IMR-90 (cell line): ENCODE results near the gene NUDT6. TPM values are rescaled to one million over a fixed set of nuclear protein-coding genes. Genes with fewer than 3 reads are reported as not detected.

ENCODE experiments used
- ATAC-seq: fragments of 200-7000 bp; cut with Tn5 transposase; 2 replicates; pipeline ENCODE4 v1.9.1; 2020; ENCODE audit warnings: low read depth, mild to moderate bottlenecking, moderate library complexity
- BruUV-seq: library from RNA; stranded (reverse); fragments of 400-500 nt; replicated peaks from 2 replicates; lab custom pipeline; 2021; lab: Mats Ljungman, UMichigan
- CTCF ChIA-PET: fragments of 300-600 bp; formaldehyde crosslinking; extraction: SDS; loops from one replicate; lab custom pipeline; 2021; ENCODE audit warnings: antibody characterized with exemption; lab: Yijun Ruan, JAX
- POLR2A ChIA-PET: fragments of 300-600 bp; sonication (Branson Sonifier 250); formaldehyde crosslinking; loops from one replicate; lab custom pipeline; 2022; ENCODE audit warnings: antibody characterized with exemption; ENCODE audit not compliant: unreplicated experiment; lab: Charles Lee
- DNase-seq: peaks from one replicate; pipeline ENCODE4 v3.0.0; 2013
- H2AFZ ChIP-seq: replicated peaks from 2 replicates; pipeline ENCODE3; 2013; ENCODE audit warnings: low read length, mild to moderate bottlenecking; ENCODE audit not compliant: poor library complexity
- H2AK5ac ChIP-seq: 2 replicates; pipeline ENCODE4 v1.6.1; 2013; ENCODE audit warnings: low read depth, low read length, inconsistent platforms
- H2AK9ac ChIP-seq: replicated peaks from 2 replicates; pipeline ENCODE3; 2013; ENCODE audit warnings: mild to moderate bottlenecking, low read depth, low read length, moderate library complexity; ENCODE audit not compliant: poor library complexity
- H2BK120ac ChIP-seq: 2 replicates; pipeline ENCODE4 v1.6.1; 2013; ENCODE audit warnings: low read depth, low read length, inconsistent platforms
- H2BK15ac ChIP-seq: 3 replicates; pipeline ENCODE4 v1.6.1; 2013; ENCODE audit warnings: low read depth, low read length, inconsistent platforms
- H2BK20ac ChIP-seq: 2 replicates; pipeline ENCODE4 v1.6.1; 2013; ENCODE audit warnings: low read depth, mild to moderate bottlenecking, inconsistent platforms, low read length, moderate library complexity
- H2BK5ac ChIP-seq: 2 replicates; pipeline ENCODE4 v1.6.1; 2013; ENCODE audit warnings: mild to moderate bottlenecking, low read depth, low read length, inconsistent platforms; ENCODE audit not compliant: poor library complexity, severe bottlenecking
- H3K14ac ChIP-seq: replicated peaks from 2 replicates; pipeline ENCODE4 v1.6.1; 2013; ENCODE audit warnings: low read depth, low read length, inconsistent platforms
- H3K18ac ChIP-seq: 2 replicates; pipeline ENCODE4 v1.6.1; 2013; ENCODE audit warnings: low read depth, low read length, control low read depth
- H3K23ac ChIP-seq: 2 replicates; pipeline ENCODE4 v1.6.1; 2013; ENCODE audit warnings: low read depth, low read length, inconsistent platforms
- H3K27ac ChIP-seq: 2 replicates; pipeline ENCODE4 v1.5.1; 2013; ENCODE audit warnings: mild to moderate bottlenecking, control low read depth, low read length; ENCODE audit not compliant: insufficient read depth
- H3K27me3 ChIP-seq: 2 replicates; pipeline ENCODE4 v1.6.1; 2013; ENCODE audit warnings: low read length; ENCODE audit not compliant: control insufficient read depth, insufficient read depth
- H3K36me3 ChIP-seq: 2 replicates; pipeline ENCODE4 v1.6.1; 2013; ENCODE audit warnings: low read length, mixed read lengths; ENCODE audit not compliant: control insufficient read depth, insufficient read depth
- H3K4ac ChIP-seq: 2 replicates; pipeline ENCODE4 v1.6.1; 2013; ENCODE audit warnings: low read depth, low read length, inconsistent platforms
- H3K4me1 ChIP-seq: 2 replicates; pipeline ENCODE4 v1.6.1; 2013; ENCODE audit warnings: low read length, mixed read lengths; ENCODE audit not compliant: control insufficient read depth, insufficient read depth
- H3K4me2 ChIP-seq: 2 replicates; pipeline ENCODE4 v1.6.1; 2013; ENCODE audit warnings: low read depth, mild to moderate bottlenecking, control low read depth, low read length, moderate library complexity
- H3K4me3 ChIP-seq: 2 replicates; pipeline ENCODE4 v1.5.1; 2013; ENCODE audit warnings: low read depth, mild to moderate bottlenecking, control low read depth, low read length, moderate library complexity; ENCODE audit not compliant: insufficient read depth
- H3K56ac ChIP-seq: 2 replicates; pipeline ENCODE4 v1.6.1; 2013; ENCODE audit warnings: low read length, inconsistent platforms; ENCODE audit not compliant: insufficient read depth; ENCODE audit errors: extremely low read depth
- H3K79me1 ChIP-seq, 2 experiments: 2 replicates each; pipeline ENCODE4 v1.6.1; 2013; ENCODE audit warnings: low read length in 2 of 2, inconsistent platforms in 1 of 2, low read depth in 1 of 2
- H3K9ac ChIP-seq: 2 replicates; pipeline ENCODE4 v1.6.1; 2013; ENCODE audit warnings: low read depth, low read length, control low read depth
- H3K9me1 ChIP-seq: 2 replicates; pipeline ENCODE4 v1.6.1; 2013; ENCODE audit warnings: low read length, inconsistent platforms; ENCODE audit not compliant: insufficient read depth
- H3K9me3 ChIP-seq: 2 replicates; pipeline ENCODE4 v1.6.1; 2013; ENCODE audit warnings: low read length; ENCODE audit not compliant: control insufficient read depth, insufficient read depth
- H4K20me1 ChIP-seq: 2 replicates; pipeline ENCODE4 v1.6.1; 2013; ENCODE audit warnings: low read length, inconsistent platforms; ENCODE audit not compliant: insufficient read depth
- H4K5ac ChIP-seq: 2 replicates; pipeline ENCODE4 v1.6.1; 2013; ENCODE audit warnings: mild to moderate bottlenecking, low read depth, low read length, control low read depth
- H4K8ac ChIP-seq, 2 experiments: 2 replicates each; pipeline ENCODE4 v1.6.1; 2013; ENCODE audit warnings: low read depth in 2 of 2, low read length in 2 of 2, control low read depth in 1 of 2, inconsistent platforms in 1 of 2
- H4K91ac ChIP-seq: 2 replicates; pipeline ENCODE4 v1.6.1; 2013; ENCODE audit warnings: low read depth, low read length, inconsistent platforms; ENCODE audit not compliant: insufficient read depth
- BHLHE40 ChIP-seq: fragments of 150-350 bp; IDR thresholded peaks from 2 replicates; pipeline ENCODE4 v1.6.1; 2016; ENCODE audit warnings: mild to moderate bottlenecking, low read depth, low read length
- CEBPB ChIP-seq: IDR thresholded peaks from 2 replicates; pipeline ENCODE4 v1.6.1; 2012; ENCODE audit warnings: low read depth, low read length, improper control_type of control experiment
- CHD1 ChIP-seq: IDR thresholded peaks from 2 replicates; pipeline ENCODE4 v1.6.1; 2012; ENCODE audit warnings: low read depth, low read length, improper control_type of control experiment
- ELK1 ChIP-seq: fragments of 150-350 bp; IDR thresholded peaks from 2 replicates; pipeline ENCODE4 v1.6.1; 2016; ENCODE audit warnings: low read depth, mild to moderate bottlenecking, low read length, moderate library complexity, borderline replicate concordance
- FOS ChIP-seq: fragments of 150-350 bp; IDR thresholded peaks from 2 replicates; pipeline ENCODE4 v1.6.1; 2016; ENCODE audit warnings: low read depth, low read length
- MAFK ChIP-seq: IDR thresholded peaks from 2 replicates; pipeline ENCODE4 v1.6.1; 2012; ENCODE audit warnings: low read depth, low read length, improper control_type of control experiment
- MAZ ChIP-seq: IDR thresholded peaks from 2 replicates; pipeline ENCODE4 v1.6.1; 2012; ENCODE audit warnings: low read depth, mild to moderate bottlenecking, low read length, improper control_type of control experiment, moderate library complexity, borderline replicate concordance
- MXI1 ChIP-seq: IDR thresholded peaks from 2 replicates; pipeline ENCODE4 v1.6.1; 2012; ENCODE audit warnings: low read depth, mild to moderate bottlenecking, low read length, moderate library complexity, borderline replicate concordance
- NFE2L2 ChIP-seq: fragments of 150-350 bp; IDR thresholded peaks from 2 replicates; pipeline ENCODE4 v1.6.1; 2016; ENCODE audit warnings: low read depth, mild to moderate bottlenecking, low read length
- POLR2A ChIP-seq: IDR thresholded peaks from 2 replicates; pipeline ENCODE4 v1.6.1; 2012; ENCODE audit warnings: mild to moderate bottlenecking, low read depth, low read length
- RAD21 ChIP-seq: IDR thresholded peaks from 2 replicates; pipeline ENCODE4 v1.6.1; 2012; ENCODE audit warnings: low read length, improper control_type of control experiment
- RCOR1 ChIP-seq: IDR thresholded peaks from 2 replicates; pipeline ENCODE4 v1.6.1; 2012; ENCODE audit warnings: mild to moderate bottlenecking, low read length, improper control_type of control experiment; ENCODE audit not compliant: insufficient replicate concordance
- RFX5 ChIP-seq: IDR thresholded peaks from 2 replicates; pipeline ENCODE4 v1.8.0; 2012; ENCODE audit warnings: low read depth, mild to moderate bottlenecking, low read length, moderate library complexity
- SMC3 ChIP-seq: fragments of 150-350 bp; IDR thresholded peaks from 2 replicates; pipeline ENCODE4 v1.6.1; 2016; ENCODE audit warnings: low read depth, mild to moderate bottlenecking, antibody characterized with exemption, low read length, moderate library complexity
- WGBS, 2 experiments: methylation state at CpG; one replicate each; pipeline versions ENCODE4 v1.1.5 to v1.1.7; 2013; ENCODE audit warnings: missing lambda C conversion rate in 2 of 2; ENCODE audit not compliant: insufficient read length in 1 of 2; ENCODE audit errors: extremely low coverage in 2 of 2; 5-methylcytosine and 5-hydroxymethylcytosine counted together
- dilution Hi-C: fragments of 300-500 bp; cut with HindIII; formaldehyde crosslinking; loops from one replicate; pipeline ENCODE4 v1.14.3; 2018; ENCODE audit warnings: low sequenced_read_pairs; ENCODE audit not compliant: unreplicated experiment
- in situ Hi-C: fragments of 300-500 bp; cut with MboI; formaldehyde crosslinking; loops from 3 replicates; pipeline ENCODE4 v1.14.3; 2019; ENCODE audit warnings: low sequenced_read_pairs, inconsistent platforms, mixed read lengths
- intact Hi-C: fragments of 100-400 bp; cut with micrococcal nuclease; formaldehyde crosslinking; loops from 2 replicates; pipeline ENCODE4 v1.10.0; 2022
- polyA plus RNA-seq, 3 experiments: library from polyadenylated mRNA; depleted of rRNA; stranded (reverse); fragments of >200 nt; gene quantifications; 2 replicates each; pipeline ENCODE4 v1.2.3, GENCODE V29; 2012; ENCODE audit warnings: low replicate concordance in 1 of 3
- total RNA-seq: library from RNA; depleted of rRNA; stranded (reverse); fragments of >200 nt; gene quantifications from 2 replicates; pipeline ENCODE4 v1.2.3, GENCODE V29; 2012
- TF ChIP-seq, protein P1 (sequence below): conservative IDR thresholded peaks from 2 replicates; pipeline ENCODE4 v1.5.1; 2012; ENCODE audit warnings: mild to moderate bottlenecking, low read depth, low read length, improper control_type of control experiment
- TF ChIP-seq, protein P2 (sequence below): fragments of 150-350 bp; IDR thresholded peaks from 2 replicates; pipeline ENCODE4 v1.6.1; 2017; ENCODE audit warnings: mild to moderate bottlenecking, antibody characterized with exemption, low read length, low read depth

The NUDT6 gene
- total and polyA plus RNA-seq, 2 of the 4 experiments (the other 2 are of a cell fraction): 2.7 to 4.8 TPM

DNA sequence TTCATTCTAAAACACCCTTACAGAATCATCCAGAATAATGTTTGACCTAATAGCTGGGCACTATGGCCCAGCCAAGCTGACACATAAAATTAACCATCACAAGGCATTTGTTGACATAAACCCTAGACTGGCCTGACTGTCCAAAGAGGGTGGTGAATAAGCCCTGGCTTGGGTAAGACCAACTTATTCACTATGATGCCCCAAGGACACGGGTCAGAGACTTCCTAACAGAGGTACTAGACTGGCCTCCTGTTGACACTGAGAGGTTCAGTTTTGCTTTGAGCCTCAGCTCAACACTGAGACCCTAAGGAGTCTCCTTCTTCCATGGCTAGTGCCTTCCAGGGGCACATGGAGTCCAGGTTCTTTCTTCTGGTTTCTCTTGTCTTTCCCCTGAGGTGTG, 74.5 kb downstream of the NUDT6 start:
- Histone ChIP-seq H2AFZ (no peak overlapping the region), H2AK9ac (no peak overlapping the region), H3K9me3 (no peaks in the 10 kb centered on the region), H3K56ac (no peak overlapping the region), H4K20me1 (peaks cover 58% of the 10 kb centered on the region), H3K4me3 (no peak overlapping the region), H3K27ac (no peak overlapping the region), H3K4ac (no peak overlapping the region), H3K27me3 (no peaks in the 10 kb centered on the region), H2AK5ac (no peak overlapping the region), H4K5ac (no peak overlapping the region), H3K4me2 (no peak overlapping the region), H3K4me1 (peaks cover 7% of the 10 kb centered on the region; the same call in 1 of the 2 replicates), H3K9me1 (peaks cover 20% of the 10 kb centered on the region), H2BK15ac (no peak overlapping the region), H2BK5ac (no peak overlapping the region), H3K18ac (no peak overlapping the region), H3K9ac (no peak overlapping the region), H4K91ac (no peak overlapping the region), H3K79me1 (peaks cover 47 to 80% of the 10 kb centered on the region in 2 experiments), H2BK20ac (no peak overlapping the region), H3K23ac (no peak overlapping the region), H2BK120ac (no peak overlapping the region), H4K8ac (no peak overlapping the region), H3K36me3 (peaks cover 7% of the 10 kb centered on the region), H3K14ac (0 out of 2 replicates have a peak overlapping the region, but pooled peaks have one; percentile 12)
- dilution Hi-C loops (no loop called here), in situ Hi-C loops (no loop called here), intact Hi-C loops (no loop called here)
- no TSS peak for BruUV-seq
- TF ChIP-seq, protein P1, sequence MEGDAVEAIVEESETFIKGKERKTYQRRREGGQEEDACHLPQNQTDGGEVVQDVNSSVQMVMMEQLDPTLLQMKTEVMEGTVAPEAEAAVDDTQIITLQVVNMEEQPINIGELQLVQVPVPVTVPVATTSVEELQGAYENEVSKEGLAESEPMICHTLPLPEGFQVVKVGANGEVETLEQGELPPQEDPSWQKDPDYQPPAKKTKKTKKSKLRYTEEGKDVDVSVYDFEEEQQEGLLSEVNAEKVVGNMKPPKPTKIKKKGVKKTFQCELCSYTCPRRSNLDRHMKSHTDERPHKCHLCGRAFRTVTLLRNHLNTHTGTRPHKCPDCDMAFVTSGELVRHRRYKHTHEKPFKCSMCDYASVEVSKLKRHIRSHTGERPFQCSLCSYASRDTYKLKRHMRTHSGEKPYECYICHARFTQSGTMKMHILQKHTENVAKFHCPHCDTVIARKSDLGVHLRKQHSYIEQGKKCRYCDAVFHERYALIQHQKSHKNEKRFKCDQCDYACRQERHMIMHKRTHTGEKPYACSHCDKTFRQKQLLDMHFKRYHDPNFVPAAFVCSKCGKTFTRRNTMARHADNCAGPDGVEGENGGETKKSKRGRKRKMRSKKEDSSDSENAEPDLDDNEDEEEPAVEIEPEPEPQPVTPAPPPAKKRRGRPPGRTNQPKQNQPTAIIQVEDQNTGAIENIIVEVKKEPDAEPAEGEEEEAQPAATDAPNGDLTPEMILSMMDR: no peak
- TF ChIP-seq NFE2L2 (no peak), CEBPB (no peak), RAD21 (no peak), SMC3 (no peak), POLR2A (no peak), BHLHE40 (no peak), RCOR1 (no peak), CHD1 (no peak), RFX5 (no peak), MAFK (no peak), FOS (no peak), ELK1 (no peak), MXI1 (no peak), MAZ (no peak)
- TF ChIP-seq, protein P2, sequence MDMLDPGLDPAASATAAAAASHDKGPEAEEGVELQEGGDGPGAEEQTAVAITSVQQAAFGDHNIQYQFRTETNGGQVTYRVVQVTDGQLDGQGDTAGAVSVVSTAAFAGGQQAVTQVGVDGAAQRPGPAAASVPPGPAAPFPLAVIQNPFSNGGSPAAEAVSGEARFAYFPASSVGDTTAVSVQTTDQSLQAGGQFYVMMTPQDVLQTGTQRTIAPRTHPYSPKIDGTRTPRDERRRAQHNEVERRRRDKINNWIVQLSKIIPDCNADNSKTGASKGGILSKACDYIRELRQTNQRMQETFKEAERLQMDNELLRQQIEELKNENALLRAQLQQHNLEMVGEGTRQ: no peak
- ChIA-PET POLR2A (no interaction called here), CTCF (no interaction called here)
- no peak for DNase-seq
- WGBS, 2 experiments: 100% methylated on average over 1 of the region's 1 CpG; no CpG with 5 or more reads in 1 of the 2 experiments
- no peak for ATAC-seq
